Stimulated activated naive CD8-positive, alpha-beta T cell treated with anti-CD3 and anti-CD28 coated beads, Interleukin-15, amount 100 ng/mL, for 72 hours (primary cell): ENCODE measurements around the gene ZMYND10.

Source experiments
- ATAC-seq: fragments of 150-1000 bp; cut with Tn5 transposase; 2 replicates; pipeline ENCODE4 v1.10.0; 2021; ENCODE audit warnings: mild to moderate bottlenecking, moderate library complexity
- DNase-seq, 2 donors: peaks; one replicate each; pipeline ENCODE4 v3.0.0; 2021 to 2022
- H3K27ac Mint-ChIP-seq, 2 donors: one replicate each; pipeline ENCODE4 v1.8.0; 2022; ENCODE audit warnings: mild to moderate bottlenecking in 2 of 2, mixed read lengths in 2 of 2, moderate library complexity in 2 of 2
- H3K27me3 Mint-ChIP-seq: one replicate; pipeline ENCODE4 v1.8.0; 2022; ENCODE audit warnings: mixed read lengths
- H3K4me1 Mint-ChIP-seq: one replicate; pipeline ENCODE4 v1.8.0; 2022; ENCODE audit warnings: mild to moderate bottlenecking, mixed read lengths
- H3K4me3 Mint-ChIP-seq, 2 donors: one replicate each; pipeline ENCODE4 v1.8.0; 2022; ENCODE audit warnings: mild to moderate bottlenecking in 2 of 2, mixed read lengths in 2 of 2, moderate library complexity in 1 of 2
- H3K9me3 Mint-ChIP-seq, 2 donors: one replicate each; pipeline ENCODE4 v1.8.0; 2022; ENCODE audit warnings: mixed read lengths in 2 of 2

Gene ZMYND10

DNA sequence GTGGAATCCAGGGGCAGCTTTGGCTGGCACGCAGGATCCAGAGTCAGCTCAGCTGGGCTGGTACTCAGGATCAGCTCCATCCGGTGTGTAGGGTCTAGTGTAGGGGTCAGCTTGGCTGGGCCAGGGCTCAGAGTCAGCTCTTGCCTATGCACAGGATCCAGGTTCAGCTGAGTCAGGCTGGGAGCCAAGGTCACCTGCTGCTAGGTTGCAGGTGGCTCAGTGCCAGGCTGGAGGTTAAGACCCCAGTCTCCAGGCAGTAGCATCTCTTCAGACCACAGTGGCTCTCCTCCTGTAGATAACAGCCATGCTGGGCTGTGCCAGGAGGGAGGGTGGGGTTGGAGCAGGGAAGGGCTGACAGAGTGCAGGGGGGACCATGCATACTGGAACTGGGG is 48.2 kb downstream of the ZMYND10 start:
- no peaks in the 10 kb centered on the region for H3K27me3 Mint-ChIP-seq
- H3K9me3 Mint-ChIP-seq: no peaks in the 10 kb centered on the region
- no peak for ATAC-seq
- H3K27ac Mint-ChIP-seq: no peak overlapping the region
- H3K4me1 Mint-ChIP-seq: peaks cover 47% of the 10 kb centered on the region
- no peak overlapping the region for H3K4me3 Mint-ChIP-seq
- DNase-seq: no peak

DNA sequence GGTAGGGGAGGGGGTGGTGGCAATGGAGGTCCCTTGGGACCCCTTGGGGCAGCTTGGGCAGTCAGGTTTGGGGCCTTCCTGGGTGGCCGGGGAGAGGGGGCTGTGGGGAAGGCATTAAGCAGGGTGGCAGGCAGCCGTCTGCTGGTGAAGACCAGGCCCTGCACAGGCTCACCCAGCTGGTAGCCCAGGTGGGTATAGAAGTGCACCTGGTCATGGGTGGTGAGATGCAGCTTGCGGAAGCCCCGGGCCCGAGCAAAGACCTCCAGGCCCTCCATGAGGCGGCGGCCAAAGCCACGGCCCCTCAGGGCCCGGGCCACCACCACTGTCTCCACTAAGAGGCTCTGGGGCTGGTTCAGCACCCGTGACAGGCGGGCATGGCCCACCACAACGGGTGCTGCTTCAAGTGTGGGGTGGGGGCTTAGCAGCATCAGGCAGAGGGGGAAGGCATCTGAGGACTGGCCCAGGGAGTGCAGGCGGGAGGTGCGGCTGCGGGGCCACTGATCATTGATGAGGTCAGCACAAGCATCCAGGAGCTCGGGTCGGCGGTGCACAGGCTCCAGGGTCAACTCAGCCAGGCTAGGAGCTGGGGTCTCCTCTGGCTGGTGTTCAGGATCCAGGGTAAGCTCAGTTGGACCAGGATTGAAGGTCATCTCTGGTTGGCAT is 48.7 kb downstream of the ZMYND10 start:
- H3K27ac Mint-ChIP-seq: peak overlapping the region in 1 of 2 donors; percentile 50
- H3K4me1 Mint-ChIP-seq: peaks cover 48% of the 10 kb centered on the region
- no peaks in the 10 kb centered on the region for H3K9me3 Mint-ChIP-seq
- H3K4me3 Mint-ChIP-seq: no peak overlapping the region
- no peaks in the 10 kb centered on the region for H3K27me3 Mint-ChIP-seq
- DNase-seq: no peak
- ATAC-seq: no peak

- Mint-ChIP-seq H3K9me3 (no peaks in the 10 kb centered on the region), H3K27ac (peak overlapping the region in 1 of 2 donors; percentile 84), H3K4me1 (peaks cover 55% of the 10 kb centered on the region), H3K4me3 (no peak overlapping the region), H3K27me3 (no peaks in the 10 kb centered on the region)
- ATAC-seq (no peak), DNase-seq (no peak)
These were observed 49.7 kb downstream of the ZMYND10 start for GRCh38 chr3:50295553-50296431.

- H3K9me3 Mint-ChIP-seq: no peaks in the 10 kb centered on the region
- no peak overlapping the region for H3K4me3 Mint-ChIP-seq
- no peak for DNase-seq
- ATAC-seq: no peak
- no peaks in the 10 kb centered on the region for H3K27me3 Mint-ChIP-seq
- H3K27ac Mint-ChIP-seq: no peak overlapping the region
- peaks cover 55% of the 10 kb centered on the region for H3K4me1 Mint-ChIP-seq
These were observed 50.8 kb downstream of the ZMYND10 start for GRCh38 chr3:50294492-50295403.

DNA sequence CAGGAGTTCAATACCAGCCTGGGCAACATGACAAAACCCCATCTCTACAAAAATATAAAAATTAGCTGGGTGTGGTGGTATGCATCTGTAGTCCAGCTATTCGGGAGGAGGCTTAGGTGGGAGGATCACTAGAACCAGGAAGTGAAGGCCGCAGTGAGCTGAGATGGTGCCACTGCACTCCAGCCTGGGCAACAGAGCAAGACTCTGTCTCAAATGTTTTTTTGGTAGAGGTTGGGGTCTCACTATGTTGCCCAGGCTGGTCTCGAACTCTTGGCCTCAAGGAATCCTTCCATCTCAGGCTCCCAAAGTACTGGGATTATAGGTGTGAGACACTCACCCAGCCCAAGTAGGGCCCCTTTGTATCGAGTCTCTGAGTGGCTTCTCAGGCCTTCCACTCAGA is 51.4 kb downstream of the ZMYND10 start:
- H3K27ac Mint-ChIP-seq: no peak overlapping the region
- no peak overlapping the region for H3K4me3 Mint-ChIP-seq
- ATAC-seq (no peak), DNase-seq (no peak)
- no peaks in the 10 kb centered on the region for H3K9me3 Mint-ChIP-seq
- peaks cover 60% of the 10 kb centered on the region for H3K4me1 Mint-ChIP-seq
- H3K27me3 Mint-ChIP-seq: no peaks in the 10 kb centered on the region

- peak overlapping the region; percentile 95 to 99 for H3K4me3 Mint-ChIP-seq
- DNase-seq: no peak
- peaks cover 64% of the 10 kb centered on the region for H3K4me1 Mint-ChIP-seq
- peak overlapping the region; percentile 98 for H3K27ac Mint-ChIP-seq
- H3K27me3 Mint-ChIP-seq: no peaks in the 10 kb centered on the region
- H3K9me3 Mint-ChIP-seq: no peaks in the 10 kb centered on the region
- no peak for ATAC-seq
These were observed 52.3 kb downstream of the ZMYND10 start for GRCh38 chr3:50293079-50293801.

GRCh38 chr3:50292159-50293078 is 53.1 kb downstream of the ZMYND10 start, which contains the start of gene IFRD2:
Gene IFRD2 (minus strand): TSS chr3:50292429. CDS start chr3:50292274, 155 bp downstream.
- DNase-seq (peak; percentile 94 to 97), ATAC-seq (peak; percentile 98)
- Mint-ChIP-seq H3K4me3 (peak within 1 kb of the TSS; percentile 95 to 99), H3K27me3 (no peaks in the 10 kb centered on the region), H3K4me1 (peaks cover 57% of the 10 kb centered on the region), H3K27ac (peak within 1 kb of the TSS; percentile 98), H3K9me3 (no peaks in the 10 kb centered on the region)
